Activated CD4-positive, alpha-beta T cell treated with anti-CD3 and anti-CD28 coated beads, Interleukin-2, amount 10 ng/mL, durations not matched to agents 7 days and 5 days (primary cell): ENCODE data around the gene TDRD7. TPM values are rescaled to one million over a fixed set of nuclear protein-coding genes. Genes with fewer than 3 reads are reported as not detected.
A peak's percentile ranks its signal among the peaks of the same experiment; 100 is the strongest.

Experiments used
- CTCF ChIA-PET: fragments of 350-600 bp; sonication (Branson Sonifier 250); formaldehyde crosslinking; loops from one replicate; lab custom pipeline; 2021; ENCODE audit warnings: antibody characterized with exemption; lab: Charles Lee
- POLR2A ChIA-PET: fragments of 350-600 bp; sonication (Branson Sonifier 250); formaldehyde crosslinking; loops from one replicate; lab custom pipeline; 2021; ENCODE audit warnings: antibody characterized with exemption; lab: Charles Lee
- DNase-seq: peaks from one replicate; pipeline ENCODE4 v3.0.0-alpha.2; 2020
- H3K27ac Mint-ChIP-seq: one replicate; pipeline ENCODE4 v1.8.0; 2021; ENCODE audit warnings: mild to moderate bottlenecking, moderate library complexity, mixed read lengths
- H3K27me3 Mint-ChIP-seq: one replicate; pipeline ENCODE4 v1.8.0; 2021; ENCODE audit warnings: mixed read lengths
- H3K36me3 Mint-ChIP-seq: one replicate; pipeline ENCODE4 v1.8.0; 2021; ENCODE audit warnings: low read depth, mixed read lengths
- H3K4me1 Mint-ChIP-seq: one replicate; pipeline ENCODE4 v1.8.0; 2021; ENCODE audit warnings: mixed read lengths
- H3K4me3 Mint-ChIP-seq: one replicate; pipeline ENCODE4 v1.8.0; 2021; ENCODE audit warnings: mild to moderate bottlenecking, moderate library complexity, mixed read lengths
- H3K9me3 Mint-ChIP-seq: one replicate; pipeline ENCODE4 v1.8.0; 2021; ENCODE audit warnings: mixed read lengths
- total RNA-seq, 2 experiments: library from RNA; stranded (reverse); gene quantifications; one replicate each; pipeline ENCODE4 v1.2.3, GENCODE V29; 2021

The TDRD7 gene
- total RNA-seq, 2 experiments from 2014 or later: 18.1 to 19.5 TPM

DNA sequence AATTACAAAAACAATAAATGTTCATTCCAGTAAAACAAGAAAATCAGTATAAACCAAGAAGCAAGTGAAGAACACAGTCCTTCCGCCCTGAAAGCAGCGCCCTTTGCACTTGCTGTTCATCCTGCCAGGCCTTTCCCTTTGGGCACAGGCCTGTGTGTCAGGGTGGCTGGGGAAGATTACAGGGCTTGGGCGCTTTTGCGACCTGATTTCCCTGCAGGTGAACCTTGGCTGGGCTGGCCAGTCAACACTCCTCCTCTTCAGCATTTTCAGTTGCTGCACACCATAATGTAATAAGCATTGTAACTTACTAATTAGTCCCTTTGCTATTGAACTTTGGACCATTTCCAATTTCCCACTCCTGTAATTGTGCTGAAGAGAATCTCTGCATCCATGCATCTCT is 38.6 kb upstream of the TDRD7 start:
- CTCF ChIA-PET: no interaction called here
- POLR2A ChIA-PET: no interaction called here

DNA sequence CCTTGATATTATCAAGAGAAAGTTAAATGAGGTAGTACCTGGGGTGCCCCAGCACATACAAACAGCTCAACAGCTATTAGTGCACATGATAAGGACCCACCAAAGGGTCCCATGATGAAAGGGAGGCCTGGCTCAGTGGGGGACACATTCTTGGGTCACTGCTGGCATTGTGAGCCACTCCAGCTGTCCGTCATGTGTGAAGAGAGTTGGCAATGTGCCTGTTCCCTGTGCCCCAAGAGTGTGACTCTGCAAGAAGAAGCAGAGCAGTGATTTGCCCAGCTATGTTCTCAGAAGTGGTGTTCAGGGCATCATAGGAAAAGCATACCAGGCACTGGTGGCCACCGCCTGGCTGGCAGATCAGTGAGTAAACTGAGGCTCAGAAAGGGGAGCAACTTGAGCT is 37.1 kb upstream of the TDRD7 start:
- no peak for DNase-seq
- H3K27me3 Mint-ChIP-seq: no peaks in the 10 kb centered on the region
- no peaks in the 10 kb centered on the region for H3K4me1 Mint-ChIP-seq
- no peak overlapping the region for H3K27ac Mint-ChIP-seq
- CTCF ChIA-PET: no interaction called here
- H3K4me3 Mint-ChIP-seq: no peak overlapping the region
- POLR2A ChIA-PET: no interaction called here
- no peaks in the 10 kb centered on the region for H3K36me3 Mint-ChIP-seq
- no peaks in the 10 kb centered on the region for H3K9me3 Mint-ChIP-seq

More for the DNA sequence above, 38.6 kb upstream of the TDRD7 start:
- peaks cover 3% of the 10 kb centered on the region for H3K36me3 Mint-ChIP-seq
- no peak overlapping the region for H3K4me3 Mint-ChIP-seq
- no peaks in the 10 kb centered on the region for H3K4me1 Mint-ChIP-seq
- no peak for DNase-seq
- H3K27me3 Mint-ChIP-seq: peaks cover 3% of the 10 kb centered on the region
- peaks cover 7% of the 10 kb centered on the region for H3K9me3 Mint-ChIP-seq
- H3K27ac Mint-ChIP-seq: no peak overlapping the region

GRCh38 chr9:97376902-97377301 is 35.0 kb upstream of the TDRD7 start:
- Mint-ChIP-seq H3K27me3 (no peaks in the 10 kb centered on the region), H3K4me1 (no peaks in the 10 kb centered on the region), H3K27ac (no peak overlapping the region), H3K4me3 (no peak overlapping the region), H3K9me3 (no peaks in the 10 kb centered on the region), H3K36me3 (no peaks in the 10 kb centered on the region)
- ChIA-PET POLR2A (no interaction called here), CTCF (interaction anchor here (1.7 kb wide), 1 partner anchor 20 kb away, joined by 7 read pairs; no protein-coding TSS in a partner anchor)
- DNase-seq: no peak

DNA sequence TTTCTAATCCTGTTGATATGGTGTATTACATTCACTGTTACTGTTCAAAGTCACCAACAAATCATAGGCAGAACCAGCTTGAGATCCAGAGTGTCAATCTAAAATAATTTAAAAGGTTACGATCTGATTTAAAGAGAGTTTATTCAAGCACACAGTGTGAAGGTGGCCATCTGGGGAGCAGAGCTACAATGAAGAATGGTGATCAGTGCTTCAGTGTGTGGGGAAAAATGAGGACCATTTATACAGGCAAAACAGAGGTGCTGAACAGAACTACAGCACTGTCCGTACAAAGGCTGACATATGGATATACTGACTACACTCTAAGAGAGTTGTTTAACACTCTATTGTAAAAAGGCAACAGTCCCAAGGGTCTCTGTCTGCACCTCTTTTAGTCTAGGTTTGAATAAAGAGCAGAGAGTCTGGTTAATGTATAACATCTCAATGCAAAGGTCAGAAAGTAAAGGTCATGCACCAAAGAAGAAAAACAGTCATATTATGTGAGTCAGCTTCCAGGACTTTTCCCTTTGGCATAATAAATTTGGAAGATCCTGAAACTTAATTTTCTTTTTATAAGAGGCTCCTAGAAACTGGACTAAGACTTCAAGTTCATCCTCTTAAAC is 29.7 kb upstream of the TDRD7 start:
- no peaks in the 10 kb centered on the region for H3K9me3 Mint-ChIP-seq
- H3K27ac Mint-ChIP-seq: no peak overlapping the region
- peaks cover 5% of the 10 kb centered on the region for H3K27me3 Mint-ChIP-seq
- H3K4me3 Mint-ChIP-seq: no peak overlapping the region
- no peak for DNase-seq
- CTCF ChIA-PET: interaction anchor here (0.6 kb wide), 1 partner anchor 810 kb away, joined by 4 read pairs; the partner anchor contains the start of gene CORO2A
- H3K4me1 Mint-ChIP-seq: peaks cover 7% of the 10 kb centered on the region
- H3K36me3 Mint-ChIP-seq: no peaks in the 10 kb centered on the region
- POLR2A ChIA-PET: no interaction called here

DNA sequence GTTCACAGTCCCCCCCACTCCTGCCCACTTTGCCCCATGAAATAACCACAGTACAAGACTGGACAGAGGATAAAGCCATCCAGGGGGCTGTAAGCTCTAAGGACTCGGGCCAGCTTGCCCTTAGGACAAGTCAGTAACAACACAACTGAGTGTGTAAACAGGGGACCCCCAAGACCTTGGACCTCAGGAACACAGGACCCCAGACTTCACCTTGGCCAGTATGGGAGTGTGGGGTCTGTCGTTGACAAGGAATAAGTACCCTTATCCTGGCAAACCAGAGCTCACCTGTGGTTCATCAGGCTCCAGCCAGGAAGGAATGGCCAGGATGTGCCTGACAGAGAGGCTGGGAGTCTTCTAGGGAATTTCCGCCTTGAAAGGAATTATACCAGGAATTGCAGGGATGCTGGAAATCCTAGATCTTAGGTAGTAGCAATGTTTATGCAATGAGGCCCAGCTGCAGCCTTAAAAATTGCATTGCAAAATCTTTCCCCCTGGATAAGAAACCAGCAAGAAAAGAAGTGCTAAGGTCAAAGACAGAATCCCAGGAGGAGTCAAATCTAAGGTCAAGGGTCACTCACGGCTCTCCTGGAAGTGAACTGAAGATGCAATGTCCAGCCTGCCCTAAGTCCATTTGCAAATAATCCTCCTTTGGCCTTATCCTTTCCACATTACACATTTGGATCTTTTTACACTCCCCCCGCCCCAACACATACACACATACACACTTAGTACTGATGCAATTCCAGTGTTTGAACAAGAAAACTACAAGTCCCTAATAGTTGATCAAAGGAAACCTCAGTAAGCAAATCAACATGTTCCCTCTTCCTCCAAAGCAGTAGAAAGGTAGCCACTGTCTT is 27.3 kb upstream of the TDRD7 start:
- Mint-ChIP-seq H3K36me3 (no peaks in the 10 kb centered on the region), H3K4me3 (no peak overlapping the region), H3K9me3 (no peaks in the 10 kb centered on the region), H3K27ac (no peak overlapping the region), H3K4me1 (peaks cover 23% of the 10 kb centered on the region), H3K27me3 (peaks cover 8% of the 10 kb centered on the region)
- DNase-seq: no peak
- POLR2A ChIA-PET: no interaction called here
- CTCF ChIA-PET: interaction anchor here (0.8 to 4.9 kb wide), 3 partner anchors 13 to 65 kb away, joined by 3 to 36 read pairs (median 4); no protein-coding TSS in a partner anchor

DNA sequence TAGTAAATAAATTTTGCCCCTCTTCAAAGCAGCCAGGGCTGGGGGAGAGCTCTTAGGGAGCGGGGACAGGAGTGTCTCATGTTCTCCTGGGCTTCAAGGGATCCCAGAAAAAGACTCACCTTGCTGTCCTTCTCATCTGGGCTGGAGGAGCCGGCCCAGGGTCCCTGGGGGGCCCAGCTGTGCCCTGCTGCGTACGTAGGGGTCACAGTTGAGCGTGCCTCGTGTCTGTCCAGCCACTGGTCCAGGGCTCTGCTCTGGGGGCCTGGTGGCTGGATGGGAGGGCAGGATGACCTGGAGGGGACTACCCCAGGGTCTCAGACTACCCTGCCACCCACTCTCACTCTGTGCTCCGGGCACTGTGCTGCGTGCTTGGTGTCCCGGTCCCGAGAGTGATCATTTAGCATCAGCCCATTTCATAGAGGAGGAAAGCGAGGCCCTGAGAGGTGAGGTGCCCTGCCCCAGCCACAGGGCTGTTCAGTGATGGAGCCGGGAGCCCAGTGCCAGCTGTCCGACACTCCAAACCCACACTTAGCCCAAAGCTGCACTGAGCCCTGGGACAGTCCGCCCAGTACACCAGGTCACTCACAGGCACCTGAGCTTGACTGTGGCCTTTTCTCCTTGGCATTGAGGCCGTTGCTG is 26.2 kb upstream of the TDRD7 start:
- Mint-ChIP-seq H3K9me3 (no peaks in the 10 kb centered on the region), H3K27ac (no peak overlapping the region), H3K4me1 (peaks cover 24% of the 10 kb centered on the region), H3K27me3 (peaks cover 10% of the 10 kb centered on the region), H3K36me3 (no peaks in the 10 kb centered on the region), H3K4me3 (no peak overlapping the region)
- DNase-seq: no peak
- ChIA-PET CTCF (interaction anchor here (0.5 to 4.9 kb wide), 7 partner anchors 11 to 1251 kb away, joined by 3 to 36 read pairs (median 4); no protein-coding TSS in a partner anchor), POLR2A (no interaction called here)

DNA sequence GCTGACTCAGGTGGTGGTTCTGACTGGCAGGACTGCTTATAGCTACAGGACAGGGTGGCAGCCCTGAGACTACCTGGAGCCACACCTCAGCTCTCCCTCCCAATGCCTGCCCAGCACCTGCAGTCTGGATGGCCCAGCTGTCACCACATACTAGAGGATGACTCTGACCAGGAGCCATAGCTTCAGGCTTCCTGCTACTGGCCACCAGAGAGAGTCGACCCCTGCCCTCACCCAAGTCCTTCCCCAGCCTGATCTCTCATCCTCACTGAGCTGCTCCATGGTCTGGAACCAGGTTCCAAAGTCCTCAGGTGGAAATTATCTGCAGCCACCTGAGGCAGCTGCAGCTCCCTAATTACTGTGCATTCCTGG is 25.6 kb upstream of the TDRD7 start:
- ChIA-PET POLR2A (no interaction called here), CTCF (interaction anchor here (0.5 to 4.9 kb wide), 9 partner anchors 11 to 1251 kb away, joined by 3 to 36 read pairs (median 3); no protein-coding TSS in a partner anchor)
- H3K27ac Mint-ChIP-seq: no peak overlapping the region
- H3K4me3 Mint-ChIP-seq: no peak overlapping the region
- H3K9me3 Mint-ChIP-seq: no peaks in the 10 kb centered on the region
- no peaks in the 10 kb centered on the region for H3K36me3 Mint-ChIP-seq
- H3K4me1 Mint-ChIP-seq: peaks cover 24% of the 10 kb centered on the region
- no peak for DNase-seq
- H3K27me3 Mint-ChIP-seq: peaks cover 10% of the 10 kb centered on the region

GRCh38 chr9:97386733-97387503 is 25.0 kb upstream of the TDRD7 start:
- peaks cover 10% of the 10 kb centered on the region for H3K27me3 Mint-ChIP-seq
- no peak overlapping the region for H3K4me3 Mint-ChIP-seq
- ChIA-PET POLR2A (no interaction called here), CTCF (interaction anchor here (0.7 to 4.9 kb wide), 12 partner anchors 10 to 529 kb away, joined by 3 to 36 read pairs (median 3); partner anchors contain the start of gene NCBP1)
- no peaks in the 10 kb centered on the region for H3K9me3 Mint-ChIP-seq
- peaks cover 24% of the 10 kb centered on the region for H3K4me1 Mint-ChIP-seq
- H3K36me3 Mint-ChIP-seq: no peaks in the 10 kb centered on the region
- H3K27ac Mint-ChIP-seq: no peak overlapping the region
- DNase-seq: peak; percentile 64

- Mint-ChIP-seq H3K4me1 (peaks cover 24% of the 10 kb centered on the region), H3K27ac (no peak overlapping the region), H3K27me3 (peaks cover 10% of the 10 kb centered on the region), H3K36me3 (no peaks in the 10 kb centered on the region), H3K9me3 (no peaks in the 10 kb centered on the region), H3K4me3 (no peak overlapping the region)
- DNase-seq: no peak
- ChIA-PET CTCF (interaction anchor here (0.7 to 4.9 kb wide), 11 partner anchors 10 to 529 kb away, joined by 3 to 36 read pairs (median 3); partner anchors contain the start of gene NCBP1), POLR2A (no interaction called here)
Measured at GRCh38 chr9:97387504-97387886, 24.4 kb upstream of the TDRD7 start.

DNA sequence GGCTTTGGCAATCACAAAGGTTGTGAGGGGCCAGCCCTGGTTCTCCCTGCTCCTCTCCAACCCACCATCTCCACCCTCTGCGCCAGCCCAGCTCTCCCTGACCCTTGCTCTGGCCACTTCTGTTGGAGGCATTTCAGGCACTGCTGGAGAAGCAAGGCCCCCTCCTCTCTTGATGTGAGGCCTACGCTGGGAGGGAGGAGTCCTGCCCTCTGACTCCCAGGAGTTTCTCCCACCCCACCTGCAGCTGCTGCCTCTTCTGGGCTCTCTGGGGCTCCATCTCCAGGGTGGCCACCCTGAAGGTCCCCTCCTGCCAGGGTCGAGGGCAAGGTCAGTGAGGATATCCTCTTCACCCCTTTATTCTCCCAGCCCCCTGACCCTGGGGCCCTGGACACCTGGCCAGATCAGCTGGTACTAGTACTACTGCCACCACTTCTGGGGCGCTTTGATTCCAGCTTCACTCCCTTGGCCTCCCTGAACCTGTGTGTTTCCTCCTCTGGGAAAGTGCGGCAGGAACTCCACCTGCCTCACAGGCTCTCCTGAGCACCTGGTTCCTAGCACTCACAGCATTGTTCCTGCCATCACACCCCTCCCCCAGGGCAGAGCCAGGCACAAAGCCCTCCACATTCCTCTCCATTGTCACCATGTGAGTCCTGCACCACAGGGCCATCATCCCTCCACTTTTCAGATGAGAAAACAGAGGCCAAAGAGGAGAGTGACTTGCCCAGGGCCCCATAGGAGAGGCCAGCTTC is 23.8 kb upstream of the TDRD7 start:
- Mint-ChIP-seq H3K4me3 (no peak overlapping the region), H3K4me1 (peaks cover 24% of the 10 kb centered on the region), H3K27ac (no peak overlapping the region), H3K9me3 (no peaks in the 10 kb centered on the region), H3K27me3 (peaks cover 16% of the 10 kb centered on the region), H3K36me3 (no peaks in the 10 kb centered on the region)
- no peak for DNase-seq
- POLR2A ChIA-PET: no interaction called here
- CTCF ChIA-PET: interaction anchor here (0.5 to 4.9 kb wide), 8 partner anchors 9 to 530 kb away, joined by 3 to 36 read pairs (median 4); partner anchors contain the start of genes NCBP1 and TDRD7

GRCh38 chr9:97388721-97389238 is 23.1 kb upstream of the TDRD7 start:
- ChIA-PET CTCF (interaction anchor here (0.9 to 4.9 kb wide), 2 partner anchors 8 to 24 kb away, joined by 4 to 36 read pairs; partner anchors contain the start of gene TDRD7), POLR2A (no interaction called here)
- DNase-seq: peak; percentile 14
- no peaks in the 10 kb centered on the region for H3K9me3 Mint-ChIP-seq
- H3K4me3 Mint-ChIP-seq: no peak overlapping the region
- H3K4me1 Mint-ChIP-seq: peaks cover 24% of the 10 kb centered on the region
- no peaks in the 10 kb centered on the region for H3K36me3 Mint-ChIP-seq
- no peak overlapping the region for H3K27ac Mint-ChIP-seq
- peaks cover 18% of the 10 kb centered on the region for H3K27me3 Mint-ChIP-seq
